ENCODE results near the gene BCL7C.
A peak's percentile ranks its signal among the peaks of the same experiment; 100 is the strongest.

The BCL7C gene

DNA sequence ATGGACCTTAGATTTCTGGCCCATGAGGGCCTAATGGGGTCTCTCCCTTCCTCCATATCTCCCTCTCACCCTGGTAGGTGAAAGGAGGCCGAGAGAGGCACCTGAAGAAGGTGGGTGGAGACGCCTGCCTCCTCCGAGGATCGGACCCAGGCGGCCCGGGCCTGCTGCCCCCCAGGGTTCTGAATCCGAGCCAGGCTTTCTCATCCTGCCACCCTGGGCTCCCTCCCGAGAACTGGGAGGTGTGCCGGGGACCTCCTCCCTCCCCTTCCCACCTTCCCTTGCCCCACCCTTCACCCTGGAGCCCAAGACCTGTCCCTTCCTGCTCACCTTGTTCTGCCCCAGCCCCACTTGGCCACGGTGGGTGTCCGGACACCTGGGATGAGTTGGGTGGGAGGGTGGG is 34.5 kb upstream of the BCL7C start:
- TF ChIP-seq TCF12 (IDR thresholded peaks at IDR 0.05; ENCODE audit: low read depth): 0 out of 2 replicates have a peak, but pooled peaks have one; percentile 15
- no peak for TF ChIP-seq CREB1 (IDR thresholded peaks at IDR 0.05; ENCODE audit: low read depth)

GRCh38 chr16:30927789-30928378 is 34.0 kb upstream of the BCL7C start:
- TF ChIP-seq EGR1 (IDR thresholded peaks at IDR 0.05): no peak
- TF ChIP-seq EP300 (IDR thresholded peaks at IDR 0.05; ENCODE audit: borderline replicate concordance): no peak
- TF ChIP-seq CEBPB (IDR thresholded peaks at IDR 0.05): no peak
- TF ChIP-seq, protein P1, sequence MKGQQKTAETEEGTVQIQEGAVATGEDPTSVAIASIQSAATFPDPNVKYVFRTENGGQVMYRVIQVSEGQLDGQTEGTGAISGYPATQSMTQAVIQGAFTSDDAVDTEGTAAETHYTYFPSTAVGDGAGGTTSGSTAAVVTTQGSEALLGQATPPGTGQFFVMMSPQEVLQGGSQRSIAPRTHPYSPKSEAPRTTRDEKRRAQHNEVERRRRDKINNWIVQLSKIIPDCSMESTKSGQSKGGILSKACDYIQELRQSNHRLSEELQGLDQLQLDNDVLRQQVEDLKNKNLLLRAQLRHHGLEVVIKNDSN (IDR thresholded peaks at IDR 0.05): no peak

- TF ChIP-seq ZBTB7A (IDR thresholded peaks at IDR 0.05; ENCODE audit: low read depth) (no peak), TEAD4 (IDR thresholded peaks at IDR 0.05) (no peak)
These were observed 33.3 kb upstream of the BCL7C start for GRCh38 chr16:30926937-30927788.

DNA sequence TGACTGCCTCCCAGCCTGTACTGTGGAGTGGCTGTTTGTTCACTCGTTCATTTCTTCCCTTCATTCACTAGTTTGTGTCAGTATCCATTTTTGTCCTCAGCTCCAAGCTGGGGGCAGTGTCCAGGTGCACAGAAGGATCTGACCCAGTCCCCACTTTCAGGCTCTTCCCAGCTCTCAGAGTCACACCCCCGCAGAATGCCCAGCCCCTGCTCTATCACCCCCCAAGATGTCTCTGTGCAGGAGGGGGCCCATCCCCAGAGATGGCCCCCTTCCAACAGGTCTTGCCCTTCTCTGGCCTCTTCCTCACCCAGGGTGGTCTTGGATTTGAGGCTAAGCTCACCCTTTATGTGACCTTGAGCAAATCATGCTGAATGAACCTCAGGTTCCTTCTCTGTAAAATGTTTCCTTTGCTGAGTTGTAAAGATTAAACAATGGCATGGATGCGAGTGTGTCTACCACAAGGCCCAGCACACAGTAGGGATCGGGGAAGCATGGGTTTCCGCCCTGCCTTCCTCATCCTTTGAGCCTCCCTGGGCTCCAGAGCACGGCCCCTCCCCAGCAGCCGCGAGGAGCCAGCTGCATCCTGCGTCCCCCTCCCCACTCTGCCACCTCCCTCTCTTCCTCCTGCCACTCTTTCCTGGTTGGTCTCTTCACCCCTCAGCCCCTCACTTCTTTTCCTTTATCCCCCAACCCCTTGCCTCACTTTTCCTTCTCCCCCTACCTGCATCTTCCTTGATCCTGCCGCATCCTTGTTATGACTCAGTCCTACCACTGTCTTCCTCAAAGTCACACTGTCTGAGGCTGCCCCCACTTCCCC is 32.3 kb upstream of the BCL7C start:
- no peak for TF ChIP-seq TCF12 (IDR thresholded peaks at IDR 0.05; ENCODE audit: low read depth)

- TF ChIP-seq ZBTB7A (IDR thresholded peaks at IDR 0.05; ENCODE audit: low read depth) (no peak), NFIC (IDR thresholded peaks at IDR 0.05) (no peak), EP300 (IDR thresholded peaks at IDR 0.05; ENCODE audit: borderline replicate concordance) (no peak), TEAD4 (IDR thresholded peaks at IDR 0.05) (no peak), TCF12 (IDR thresholded peaks at IDR 0.05; ENCODE audit: low read depth) (no peak), CEBPB (IDR thresholded peaks at IDR 0.05) (no peak), YY1 (IDR thresholded peaks at IDR 0.05; ENCODE audit: low read depth) (no peak), FOXM1 (IDR thresholded peaks at IDR 0.05; ENCODE audit: borderline replicate concordance, low read depth) (no peak), TAF1 (IDR thresholded peaks at IDR 0.05; ENCODE audit: low read depth) (no peak), REST (IDR thresholded peaks at IDR 0.05; ENCODE audit: low read depth) (no peak), EGR1 (IDR thresholded peaks at IDR 0.05) (no peak), CREB1 (IDR thresholded peaks at IDR 0.05; ENCODE audit: low read depth) (no peak), RAD21 (IDR thresholded peaks at IDR 0.05; ENCODE audit: low read depth) (no peak)
- TF ChIP-seq, protein P1 (IDR thresholded peaks at IDR 0.05): no peak
- TF ChIP-seq, protein P2, sequence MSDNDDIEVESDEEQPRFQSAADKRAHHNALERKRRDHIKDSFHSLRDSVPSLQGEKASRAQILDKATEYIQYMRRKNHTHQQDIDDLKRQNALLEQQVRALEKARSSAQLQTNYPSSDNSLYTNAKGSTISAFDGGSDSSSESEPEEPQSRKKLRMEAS (IDR thresholded peaks at IDR 0.05): no peak
These were observed 31.7 kb upstream of the BCL7C start for GRCh38 chr16:30925632-30925987.

DNA sequence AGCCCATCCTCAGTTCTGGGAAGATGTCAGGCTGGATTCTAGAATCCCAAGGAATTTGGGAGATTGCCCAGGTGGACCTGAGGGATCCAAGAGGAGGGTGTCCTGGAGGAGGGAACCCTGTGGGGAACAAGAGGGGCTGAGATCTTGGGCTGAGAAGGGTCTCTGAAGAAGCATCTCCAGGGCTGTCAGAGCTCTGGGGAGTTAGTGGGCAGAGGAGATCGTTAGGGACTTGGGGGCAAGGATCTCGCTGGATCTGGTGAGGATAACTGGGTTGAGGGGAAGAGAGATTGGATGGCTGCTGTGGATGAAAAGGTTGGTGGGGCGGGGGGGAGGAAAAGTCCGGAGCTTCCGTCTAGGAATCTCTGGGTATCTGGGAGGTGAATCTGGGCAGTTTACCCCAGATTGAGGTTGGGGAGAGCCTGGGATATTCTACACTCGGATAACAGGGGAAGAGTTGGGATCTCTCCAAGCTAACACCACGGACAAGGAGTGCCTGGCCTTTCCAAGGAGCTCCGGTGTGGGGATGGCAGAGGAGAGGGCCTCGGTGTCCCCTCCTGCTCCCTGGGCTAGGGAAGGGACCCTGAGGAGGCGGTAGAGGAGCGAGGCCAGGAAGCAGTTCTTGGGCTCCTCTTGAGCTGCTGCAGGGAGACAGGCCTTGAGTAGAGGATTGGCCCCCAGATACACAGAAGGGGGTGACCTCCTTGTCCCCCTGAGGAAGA is 31.2 kb upstream of the BCL7C start:
- TF ChIP-seq EGR1 (IDR thresholded peaks at IDR 0.05) (no peak), EP300 (IDR thresholded peaks at IDR 0.05; ENCODE audit: borderline replicate concordance) (no peak), NFIC (IDR thresholded peaks at IDR 0.05) (no peak), ZBTB7A (IDR thresholded peaks at IDR 0.05; ENCODE audit: low read depth) (no peak), YY1 (IDR thresholded peaks at IDR 0.05; ENCODE audit: low read depth) (no peak), TAF1 (IDR thresholded peaks at IDR 0.05; ENCODE audit: low read depth) (no peak), TCF12 (IDR thresholded peaks at IDR 0.05; ENCODE audit: low read depth) (no peak), TEAD4 (IDR thresholded peaks at IDR 0.05) (no peak), REST (IDR thresholded peaks at IDR 0.05; ENCODE audit: low read depth) (no peak), CREB1 (IDR thresholded peaks at IDR 0.05; ENCODE audit: low read depth) (no peak), FOXM1 (IDR thresholded peaks at IDR 0.05; ENCODE audit: borderline replicate concordance, low read depth) (no peak)
- TF ChIP-seq, protein P2 (IDR thresholded peaks at IDR 0.05): no peak
- TF ChIP-seq, protein P1 (IDR thresholded peaks at IDR 0.05): no peak

All from Ishikawa (cell line).